GM12872 (cell line): ENCODE measurements around the gene SULT6B1.

ENCODE experiments used
- TF ChIP-seq, protein P1 (sequence below): IDR thresholded peaks from 3 replicates; pipeline ENCODE4 v1.5.1; 2011; ENCODE audit warnings: low read depth, mild to moderate bottlenecking, low read length, moderate library complexity; ENCODE audit not compliant: insufficient read depth

SULT6B1 gene

GRCh38 chr2:37119157-37119556 is 69.3 kb downstream of the SULT6B1 start:
- TF ChIP-seq, protein P1, sequence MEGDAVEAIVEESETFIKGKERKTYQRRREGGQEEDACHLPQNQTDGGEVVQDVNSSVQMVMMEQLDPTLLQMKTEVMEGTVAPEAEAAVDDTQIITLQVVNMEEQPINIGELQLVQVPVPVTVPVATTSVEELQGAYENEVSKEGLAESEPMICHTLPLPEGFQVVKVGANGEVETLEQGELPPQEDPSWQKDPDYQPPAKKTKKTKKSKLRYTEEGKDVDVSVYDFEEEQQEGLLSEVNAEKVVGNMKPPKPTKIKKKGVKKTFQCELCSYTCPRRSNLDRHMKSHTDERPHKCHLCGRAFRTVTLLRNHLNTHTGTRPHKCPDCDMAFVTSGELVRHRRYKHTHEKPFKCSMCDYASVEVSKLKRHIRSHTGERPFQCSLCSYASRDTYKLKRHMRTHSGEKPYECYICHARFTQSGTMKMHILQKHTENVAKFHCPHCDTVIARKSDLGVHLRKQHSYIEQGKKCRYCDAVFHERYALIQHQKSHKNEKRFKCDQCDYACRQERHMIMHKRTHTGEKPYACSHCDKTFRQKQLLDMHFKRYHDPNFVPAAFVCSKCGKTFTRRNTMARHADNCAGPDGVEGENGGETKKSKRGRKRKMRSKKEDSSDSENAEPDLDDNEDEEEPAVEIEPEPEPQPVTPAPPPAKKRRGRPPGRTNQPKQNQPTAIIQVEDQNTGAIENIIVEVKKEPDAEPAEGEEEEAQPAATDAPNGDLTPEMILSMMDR, result no peak
